OCI-LY7 (cell line): ENCODE measurements around the gene ADGRD1.

Experiments used
- CTCF ChIP-seq: fragments of 200-600 bp; sonication (generic); conservative IDR thresholded peaks from 2 replicates; pipeline ENCODE4 v1.5.1; 2014; ENCODE audit warnings: mild to moderate bottlenecking, antibody characterized with exemption, low read length, moderate library complexity, mixed read lengths
- EZH2phosphoT487 ChIP-seq: fragments of 200-600 bp; sonication (generic); IDR thresholded peaks from 2 replicates; pipeline ENCODE4 v1.6.1; 2018; ENCODE audit warnings: low read depth, borderline replicate concordance, mild to moderate bottlenecking, mixed run types, antibody characterized with exemption, low read length, moderate library complexity, mixed read lengths

- no peak for TF ChIP-seq CTCF
- TF ChIP-seq EZH2phosphoT487 = no peak
Measured at GRCh38 chr12:130911933-130912332, 41.8 kb upstream of the ADGRD1 start.
